Measurements from ENCODE around the gene MYH11. TPM values are rescaled to one million over a fixed set of nuclear protein-coding genes. Genes with fewer than 3 reads are reported as not detected.

MYH11 gene
- total RNA-seq, 4 donors from 2014 or later, result 5.6 to 57.7 (median 20.4) TPM

GRCh38 chr16:15765116-15765515 is 91.7 kb downstream of the MYH11 start:
- Histone ChIP-seq H3K9me3 (no peaks in the 10 kb centered on the region), H3K4me1 (no peaks in the 10 kb centered on the region), H3K4me3 (no peak overlapping the region), H3K27me3 (no peaks in the 10 kb centered on the region), H3K27ac (no peak overlapping the region), H3K36me3 (no peaks in the 10 kb centered on the region)
- DNase-seq, result no peak
- in situ Hi-C loops (cut with MboI; ENCODE audit: low sequenced_read_pairs in 4 of 4) (loop anchor here in 2 of 4 donors (5.0 to 25.0 kb wide), 2 partner anchors 57 to 347 kb away; no protein-coding TSS in a partner anchor), intact Hi-C loops (cut with DNase I; ENCODE audit: low total_unique reads) (loop anchor here (10.0 kb wide), 1 partner anchor 360 kb away; no protein-coding TSS in a partner anchor)
- no peak for ATAC-seq
- TF ChIP-seq POLR2A (IDR thresholded peaks at IDR 0.05) (no peak), CTCF (IDR thresholded peaks at IDR 0.05 in 4 of 5, conservative IDR thresholded peaks at IDR 0.05 in 1 of 5) (no peak)

- TF ChIP-seq POLR2A (IDR thresholded peaks at IDR 0.05), result no peak
- no peak for TF ChIP-seq CTCF (IDR thresholded peaks at IDR 0.05 in 4 of 5, conservative IDR thresholded peaks at IDR 0.05 in 1 of 5)
- no peaks in the 10 kb centered on the region for H3K4me1 ChIP-seq
- no peaks in the 10 kb centered on the region for H3K27me3 ChIP-seq
- no peak for ATAC-seq
- no peaks in the 10 kb centered on the region for H3K9me3 ChIP-seq
- no peak overlapping the region for H3K4me3 ChIP-seq
- H3K36me3 ChIP-seq, result no peaks in the 10 kb centered on the region
- intact Hi-C loops (cut with DNase I; ENCODE audit: low total_unique reads) (loop anchor here (10.0 kb wide), 1 partner anchor 361 kb away; no protein-coding TSS in a partner anchor), in situ Hi-C loops (cut with MboI; ENCODE audit: low sequenced_read_pairs in 4 of 4) (loop anchor here in 1 of 4 donors (25.0 kb wide), 1 partner anchor 348 kb away; no protein-coding TSS in a partner anchor)
- DNase-seq, result no peak
- H3K27ac ChIP-seq, result no peak overlapping the region
Measured at GRCh38 chr16:15764112-15764511, 92.7 kb downstream of the MYH11 start.

GRCh38 chr16:15760129-15760528 is 96.7 kb downstream of the MYH11 start:
- TF ChIP-seq POLR2A (IDR thresholded peaks at IDR 0.05) (no peak), CTCF (IDR thresholded peaks at IDR 0.05 in 4 of 5, conservative IDR thresholded peaks at IDR 0.05 in 1 of 5) (no peak)
- ATAC-seq (no peak), DNase-seq (no peak)
- Histone ChIP-seq H3K9me3 (no peaks in the 10 kb centered on the region), H3K27me3 (no peaks in the 10 kb centered on the region), H3K36me3 (no peaks in the 10 kb centered on the region), H3K4me1 (no peaks in the 10 kb centered on the region), H3K27ac (no peak overlapping the region), H3K4me3 (no peak overlapping the region)
- in situ Hi-C loops (cut with MboI; ENCODE audit: low sequenced_read_pairs in 4 of 4), result loop anchor here in 1 of 4 donors (25.0 kb wide), 1 partner anchor 352 kb away; no protein-coding TSS in a partner anchor
- intact Hi-C loops (cut with DNase I; ENCODE audit: low total_unique reads), result loop anchor here (10.0 kb wide), 1 partner anchor 365 kb away; no protein-coding TSS in a partner anchor

GRCh38 chr16:15759070-15759469 is 97.8 kb downstream of the MYH11 start:
- in situ Hi-C loops (cut with MboI; ENCODE audit: low sequenced_read_pairs in 4 of 4) (loop anchor here in 1 of 4 donors (25.0 kb wide), 1 partner anchor 353 kb away; no protein-coding TSS in a partner anchor), intact Hi-C loops (cut with DNase I; ENCODE audit: low total_unique reads) (no loop called here)
- no peak for ATAC-seq
- no peak overlapping the region for H3K27ac ChIP-seq
- no peaks in the 10 kb centered on the region for H3K36me3 ChIP-seq
- no peak for DNase-seq
- no peaks in the 10 kb centered on the region for H3K4me1 ChIP-seq
- H3K9me3 ChIP-seq, result no peaks in the 10 kb centered on the region
- TF ChIP-seq POLR2A (IDR thresholded peaks at IDR 0.05) (no peak), CTCF (IDR thresholded peaks at IDR 0.05 in 4 of 5, conservative IDR thresholded peaks at IDR 0.05 in 1 of 5) (no peak)
- H3K4me3 ChIP-seq, result no peak overlapping the region
- H3K27me3 ChIP-seq, result no peaks in the 10 kb centered on the region

All from gastrocnemius medialis (tissue), 4 donors.